ENCODE measurements around the gene CHCHD10. TPM values are rescaled to one million over a fixed set of nuclear protein-coding genes. Genes with fewer than 3 reads are reported as not detected.

The CHCHD10 gene
- total and polyA plus RNA-seq, 8 donors: 30.6 to 134 (median 56.1) TPM

DNA sequence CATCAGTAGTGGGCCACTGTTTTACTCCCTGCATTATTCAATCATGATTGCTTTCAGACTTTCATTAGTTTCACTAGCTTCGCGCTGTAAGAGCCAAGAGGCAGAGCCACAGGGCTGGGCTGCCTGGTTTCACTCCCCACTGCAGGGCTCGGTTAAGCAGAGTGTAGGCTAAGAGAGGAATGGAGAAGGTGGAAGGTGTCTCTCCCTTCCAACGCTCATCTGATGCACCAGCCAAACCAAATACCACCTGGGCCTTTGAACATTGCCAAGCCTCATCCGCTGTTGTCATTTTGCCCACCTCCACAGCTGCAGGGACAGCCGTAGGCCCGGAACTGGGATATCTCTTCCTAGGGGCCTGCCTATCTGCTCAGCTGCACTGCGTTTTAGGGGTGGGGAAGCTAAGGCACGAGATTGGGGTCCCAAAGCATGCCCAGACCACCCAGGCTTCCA is 18.5 kb upstream of the CHCHD10 start:
- DNase-seq (no peak), ATAC-seq (no peak), FAIRE-seq (no peak)
- H3K4me1 ChIP-seq: peaks cover 16 to 33% (median 16%) of the 10 kb centered on the region in 3 donors
- 50 to 55% methylated on average over 9 of the region's 9 CpGs for WGBS, 2 donors
- intact Hi-C loops (cut with DNase I): no loop called here
- H3K27ac ChIP-seq: peak overlapping the region; percentile 97 to 100 (median 99)
- no peaks in the 10 kb centered on the region for H3K36me3 ChIP-seq
- peak overlapping the region in 3 of 4 donors; percentile 60 to 94 (median 83) for H3K4me3 ChIP-seq
- no peaks in the 10 kb centered on the region for H3K27me3 ChIP-seq
- no peaks in the 10 kb centered on the region for H3K9me3 ChIP-seq
- TF ChIP-seq CTCF (IDR thresholded peaks at IDR 0.05): no peak

- peak overlapping the region in 1 of 4 donors; percentile 11 for H3K27ac ChIP-seq
These were observed 16.5 kb upstream of the CHCHD10 start for GRCh38 chr22:23784215-23784732.

DNA sequence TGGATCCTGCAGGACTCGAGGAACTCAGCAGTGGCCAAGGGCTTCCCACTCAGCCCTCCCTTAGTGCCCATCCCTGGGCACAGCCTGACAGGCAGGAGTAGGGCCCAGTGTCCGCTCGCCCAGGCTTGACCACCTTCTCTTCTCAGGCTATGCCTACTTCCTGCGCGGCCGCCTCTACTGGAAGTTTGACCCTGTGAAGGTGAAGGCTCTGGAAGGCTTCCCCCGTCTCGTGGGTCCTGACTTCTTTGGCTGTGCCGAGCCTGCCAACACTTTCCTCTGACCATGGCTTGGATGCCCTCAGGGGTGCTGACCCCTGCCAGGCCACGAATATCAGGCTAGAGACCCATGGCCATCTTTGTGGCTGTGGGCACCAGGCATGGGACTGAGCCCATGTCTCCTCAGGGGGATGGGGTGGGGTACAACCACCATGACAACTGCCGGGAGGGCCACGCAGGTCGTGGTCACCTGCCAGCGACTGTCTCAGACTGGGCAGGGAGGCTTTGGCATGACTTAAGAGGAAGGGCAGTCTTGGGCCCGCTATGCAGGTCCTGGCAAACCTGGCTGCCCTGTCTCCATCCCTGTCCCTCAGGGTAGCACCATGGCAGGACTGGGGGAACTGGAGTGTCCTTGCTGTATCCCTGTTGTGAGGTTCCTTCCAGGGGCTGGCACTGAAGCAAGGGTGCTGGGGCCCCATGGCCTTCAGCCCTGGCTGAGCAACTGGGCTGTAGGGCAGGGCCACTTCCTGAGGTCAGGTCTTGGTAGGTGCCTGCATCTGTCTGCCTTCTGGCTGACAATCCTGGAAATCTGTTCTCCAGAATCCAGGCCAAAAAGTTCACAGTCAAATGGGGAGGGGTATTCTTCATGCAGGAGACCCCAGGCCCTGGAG is 15.7 kb upstream of the CHCHD10 start:
- H3K9me3 ChIP-seq: no peaks in the 10 kb centered on the region
- H3K27ac ChIP-seq: peak overlapping the region in 2 of 4 donors; percentile 2 to 11
- no peak overlapping the region for H3K4me3 ChIP-seq
- no peaks in the 10 kb centered on the region for H3K36me3 ChIP-seq
- ATAC-seq: no peak
- 70 to 76% methylated on average over 15 of the region's 15 CpGs for WGBS, 2 donors
- DNase-seq: no peak
- FAIRE-seq: no peak
- intact Hi-C loops (cut with DNase I): no loop called here
- peaks cover 8 to 21% (median 12%) of the 10 kb centered on the region in 3 donors for H3K4me1 ChIP-seq
- H3K27me3 ChIP-seq: no peaks in the 10 kb centered on the region
- no peak for TF ChIP-seq CTCF (IDR thresholded peaks at IDR 0.05)

More at GRCh38 chr22:23784215-23784732, 16.5 kb upstream of the CHCHD10 start:
- WGBS, 2 donors: 65% methylated on average over 8 of the region's 8 CpGs
- peak in 1 of 6 donors; percentile 62 for DNase-seq
- no peaks in the 10 kb centered on the region for H3K36me3 ChIP-seq
- intact Hi-C loops (cut with DNase I): no loop called here
- no peaks in the 10 kb centered on the region for H3K27me3 ChIP-seq
- FAIRE-seq: no peak
- H3K4me1 ChIP-seq: peaks cover 11 to 29% (median 12%) of the 10 kb centered on the region in 3 donors
- H3K9me3 ChIP-seq: no peaks in the 10 kb centered on the region
- no peak overlapping the region for H3K4me3 ChIP-seq
- no peak for ATAC-seq
- no peak for TF ChIP-seq CTCF (IDR thresholded peaks at IDR 0.05)

DNA sequence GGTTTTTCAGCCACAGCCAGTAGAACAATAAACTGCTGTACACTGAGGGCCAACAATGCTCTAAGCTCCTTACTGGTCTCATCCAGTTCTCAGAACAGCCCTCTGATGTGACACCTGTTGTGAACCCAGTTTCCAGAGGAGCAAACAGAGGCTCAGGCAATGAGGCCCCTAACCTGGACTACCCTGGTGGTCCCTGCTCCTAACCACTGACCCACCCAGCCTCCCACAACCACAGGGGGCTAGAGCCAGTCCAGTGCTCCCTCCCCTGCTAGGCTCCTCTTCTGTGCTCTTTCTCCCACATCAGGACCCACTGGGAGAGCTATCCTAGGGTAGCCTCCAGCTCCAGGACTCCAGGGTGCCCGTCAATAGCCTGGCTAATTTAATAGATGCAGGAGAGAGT is 14.9 kb upstream of the CHCHD10 start:
- H3K4me1 ChIP-seq: peaks cover 7 to 13% (median 8%) of the 10 kb centered on the region in 3 donors
- intact Hi-C loops (cut with DNase I): no loop called here
- H3K27me3 ChIP-seq: no peaks in the 10 kb centered on the region
- WGBS, 2 donors: 77 to 96% methylated on average over 1 of the region's 1 CpG
- no peak for TF ChIP-seq CTCF (IDR thresholded peaks at IDR 0.05)
- FAIRE-seq (no peak), DNase-seq (no peak), ATAC-seq (no peak)
- H3K4me3 ChIP-seq: no peak overlapping the region
- H3K36me3 ChIP-seq: no peaks in the 10 kb centered on the region
- no peak overlapping the region for H3K27ac ChIP-seq
- H3K9me3 ChIP-seq: no peaks in the 10 kb centered on the region
